H9 (cell line): Measurements from ENCODE around the gene NDUFA6. TPM values are rescaled to one million over a fixed set of nuclear protein-coding genes. Genes with fewer than 3 reads are reported as not detected.

Experiments
- DNase-seq: peaks from one replicate; pipeline ENCODE4 v3.0.0-alpha.2; 2017
- H2AFZ ChIP-seq: one replicate; pipeline ENCODE4 v1.6.1; 2013; ENCODE audit warnings: mild to moderate bottlenecking, low read length, control low read depth, moderate library complexity
- H2AK5ac ChIP-seq: 2 replicates; pipeline ENCODE4 v1.6.1; 2013; ENCODE audit warnings: low read length, control low read depth, mixed read lengths; ENCODE audit not compliant: insufficient read length
- H2BK120ac ChIP-seq: one replicate; pipeline ENCODE4 v1.6.1; 2013; ENCODE audit warnings: low read depth, mild to moderate bottlenecking, low read length, control low read depth, inconsistent platforms; ENCODE audit not compliant: poor library complexity, severe bottlenecking
- H2BK12ac ChIP-seq: 2 replicates; pipeline ENCODE4 v1.6.1; 2013; ENCODE audit warnings: low read length, control low read depth, mixed read lengths, low read depth; ENCODE audit not compliant: insufficient read length
- H2BK15ac ChIP-seq: 2 replicates; pipeline ENCODE4 v1.6.1; 2013; ENCODE audit warnings: low read depth, low read length, control low read depth
- H2BK20ac ChIP-seq: one replicate; pipeline ENCODE4 v1.6.1; 2013; ENCODE audit warnings: low read depth, mild to moderate bottlenecking, low read length, control low read depth, inconsistent platforms; ENCODE audit not compliant: poor library complexity, severe bottlenecking
- H2BK5ac ChIP-seq: 2 replicates; pipeline ENCODE4 v1.6.1; 2013; ENCODE audit warnings: low read length, control low read depth, mixed read lengths; ENCODE audit not compliant: insufficient read length
- H3K14ac ChIP-seq: 2 replicates; pipeline ENCODE4 v1.6.1; 2013; ENCODE audit warnings: low read length, control low read depth; ENCODE audit not compliant: insufficient read depth
- H3K18ac ChIP-seq: 2 replicates; pipeline ENCODE4 v1.6.1; 2013; ENCODE audit warnings: low read depth, mild to moderate bottlenecking, mixed read lengths, low read length, control low read depth; ENCODE audit not compliant: insufficient read length
- H3K23ac ChIP-seq: 2 replicates; pipeline ENCODE4 v1.6.1; 2013; ENCODE audit warnings: low read length, control low read depth, mixed read lengths, low read depth; ENCODE audit not compliant: insufficient read length
- H3K23me2 ChIP-seq: 2 replicates; pipeline ENCODE4 v1.6.1; 2013; ENCODE audit warnings: low read depth, mild to moderate bottlenecking, mixed read lengths, low read length, control low read depth; ENCODE audit not compliant: insufficient read length, poor library complexity, severe bottlenecking
- H3K27ac ChIP-seq: 2 replicates; pipeline ENCODE4 v1.5.1; 2013; ENCODE audit warnings: low read length, control low read depth, mixed read lengths, low read depth; ENCODE audit not compliant: insufficient read length
- H3K27me3 ChIP-seq: 2 replicates; pipeline ENCODE4 v1.6.1; 2013; ENCODE audit warnings: low read length, control low read depth, inconsistent platforms; ENCODE audit not compliant: insufficient read depth
- H3K4ac ChIP-seq: 2 replicates; pipeline ENCODE4 v1.6.1; 2013; ENCODE audit warnings: low read depth, mild to moderate bottlenecking, control low read depth, inconsistent platforms, low read length, moderate library complexity
- H3K4me1 ChIP-seq: 2 replicates; pipeline ENCODE4 v1.6.1; 2013; ENCODE audit warnings: low read length, control low read depth, inconsistent platforms; ENCODE audit not compliant: insufficient read depth
- H3K4me2 ChIP-seq: 2 replicates; pipeline ENCODE4 v1.6.1; 2013; ENCODE audit warnings: low read length, control low read depth, mixed read lengths; ENCODE audit not compliant: insufficient read length, insufficient read depth
- H3K56ac ChIP-seq: 2 replicates; pipeline ENCODE4 v1.6.1; 2013; ENCODE audit warnings: low read depth, mild to moderate bottlenecking, mixed read lengths, low read length, control low read depth; ENCODE audit not compliant: insufficient read length
- H3K79me1 ChIP-seq: 2 replicates; pipeline ENCODE4 v1.6.1; 2013; ENCODE audit warnings: low read depth, mild to moderate bottlenecking, moderate library complexity, low read length, control low read depth, inconsistent platforms; ENCODE audit not compliant: insufficient read depth, poor library complexity, severe bottlenecking
- H3K79me2 ChIP-seq: 2 replicates; pipeline ENCODE4 v1.6.1; 2013; ENCODE audit warnings: low read length, control low read depth, inconsistent platforms; ENCODE audit not compliant: insufficient read depth
- H3K9ac ChIP-seq: 2 replicates; pipeline ENCODE4 v1.6.1; 2013; ENCODE audit warnings: low read length, control low read depth, mixed read lengths; ENCODE audit not compliant: insufficient read length; ENCODE audit errors: extremely low read depth
- H3K9me3 ChIP-seq: one replicate; pipeline ENCODE4 v1.6.1; 2013; ENCODE audit warnings: low read depth, low read length, inconsistent platforms; ENCODE audit not compliant: control insufficient read depth
- H3T11ph ChIP-seq: one replicate; pipeline ENCODE4 v1.6.1; 2013; ENCODE audit warnings: mild to moderate bottlenecking, low read length, control low read depth, inconsistent platforms
- H4K20me1 ChIP-seq: one replicate; pipeline ENCODE4 v1.6.1; 2013; ENCODE audit not compliant: control insufficient read depth, insufficient read length, insufficient read depth
- H4K5ac ChIP-seq: 2 replicates; pipeline ENCODE4 v1.6.1; 2013; ENCODE audit warnings: low read depth, mild to moderate bottlenecking, mixed read lengths, low read length, control low read depth; ENCODE audit not compliant: insufficient read length
- H4K8ac ChIP-seq: replicated peaks from 2 replicates; pipeline ENCODE4 v1.6.1; 2013; ENCODE audit warnings: low read length, control low read depth, mixed read lengths, low read depth; ENCODE audit not compliant: insufficient read length
- H4K91ac ChIP-seq: 2 replicates; pipeline ENCODE4 v1.6.1; 2013; ENCODE audit warnings: low read depth, mild to moderate bottlenecking, moderate library complexity, mixed read lengths, low read length, control low read depth; ENCODE audit not compliant: insufficient read length
- H3K27ac Mint-ChIP-seq, 3 experiments: 2 replicates in 2 of 3; 3 replicates in 1 of 3; pipeline ENCODE4 v1.8.0; 2020 to 2021; ENCODE audit warnings: mixed read lengths in 3 of 3, mild to moderate bottlenecking in 1 of 3, moderate library complexity in 1 of 3
- H3K27me3 Mint-ChIP-seq: 2 replicates; pipeline ENCODE4 v1.8.0; 2021; ENCODE audit warnings: low read depth, mild to moderate bottlenecking, moderate library complexity, mixed read lengths
- H3K36me3 Mint-ChIP-seq, 3 experiments: 2 replicates in 2 of 3; 3 replicates in 1 of 3; pipeline ENCODE4 v1.8.0; 2020 to 2021; ENCODE audit warnings: low read depth in 3 of 3, mixed read lengths in 3 of 3; ENCODE audit not compliant: insufficient read depth in 1 of 3
- H3K4me1 Mint-ChIP-seq, 2 experiments: 2 replicates each; pipeline ENCODE4 v1.8.0; 2020; ENCODE audit warnings: mixed read lengths in 2 of 2
- H3K4me3 Mint-ChIP-seq, 2 experiments: 2 replicates in 1 of 2; 3 replicates in 1 of 2; pipeline ENCODE4 v1.8.0; 2020 to 2021; ENCODE audit warnings: mild to moderate bottlenecking in 2 of 2, mixed read lengths in 2 of 2, moderate library complexity in 1 of 2
- H3K9me3 Mint-ChIP-seq, 2 experiments: 2 replicates in 1 of 2; 3 replicates in 1 of 2; pipeline ENCODE4 v1.8.0; 2020; ENCODE audit warnings: mild to moderate bottlenecking in 2 of 2, mixed read lengths in 2 of 2, moderate library complexity in 1 of 2
- WGBS: extraction: QIAGEN DNeasy Blood & Tissue Kit; methylation state at CpG from one replicate; pipeline ENCODE4 v1.1.7; 2013; ENCODE audit warnings: missing lambda C conversion rate, low lambda C conversion rate, mixed read lengths; ENCODE audit not compliant: insufficient read length; ENCODE audit errors: extremely low coverage; 5-methylcytosine and 5-hydroxymethylcytosine counted together
- total RNA-seq: library from RNA; stranded (reverse); gene quantifications from 2 replicates; pipeline ENCODE4 v1.2.1, GENCODE V29; 2021
- TF ChIP-seq, protein P1 (sequence below): fragments of 200-600 bp; sonication (generic); conservative IDR thresholded peaks from 3 replicates; pipeline ENCODE4 v1.8.0; 2021; ENCODE audit warnings: antibody characterized with exemption, mild to moderate bottlenecking

NDUFA6 gene
- total RNA-seq, 1 experiment from 2014 or later = 91.7 TPM

DNA sequence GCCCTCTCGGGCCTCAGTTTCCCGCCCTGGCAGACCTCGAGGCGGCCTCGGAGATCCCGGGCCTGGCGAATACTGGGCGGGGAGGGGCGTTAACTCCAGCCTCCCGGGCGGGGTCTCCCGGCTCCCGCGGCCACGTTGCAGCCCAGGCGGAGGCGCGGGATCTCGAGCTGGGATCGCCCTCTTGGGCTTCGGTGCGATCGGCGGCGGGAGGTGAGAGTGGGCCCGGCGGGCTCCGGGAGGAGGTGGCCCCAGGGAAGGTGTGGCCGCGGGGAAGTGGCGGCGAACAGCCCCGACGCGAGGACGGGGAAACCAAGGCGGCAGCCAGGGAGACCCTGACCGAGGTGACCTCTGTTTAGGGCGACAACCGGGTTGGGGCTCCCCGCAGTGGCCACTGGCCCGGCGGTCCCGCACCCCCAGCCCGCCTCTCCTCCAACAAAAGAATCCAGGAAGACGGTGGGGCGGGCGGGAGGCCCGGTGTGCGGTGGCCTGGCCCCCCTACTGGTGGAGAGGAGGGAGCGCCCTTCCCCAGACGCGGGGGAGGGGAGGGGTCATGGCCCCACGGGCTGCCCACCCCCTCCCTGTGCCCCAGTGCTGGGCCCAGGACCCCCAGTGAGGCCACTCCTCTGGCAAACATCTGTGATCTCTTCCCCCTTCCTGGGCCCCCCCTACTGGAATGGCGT, 16.3 kb downstream of the NDUFA6 start, which contains the start of gene PHETA2:
TSS of gene PHETA2 (plus strand) at position 117 of the 680 bp plus-strand sequence. CDS start 3,046 bp downstream, outside the sequence.
- no peak within 1 kb of the TSS for H3K4ac ChIP-seq
- peak; percentile 48 for DNase-seq
- no peak within 1 kb of the TSS for H3T11ph ChIP-seq
- H3K56ac ChIP-seq = no peak within 1 kb of the TSS
- H3K27ac Mint-ChIP-seq = peak within 1 kb of the TSS in 1 of 3 experiments; percentile 10; a peak in 2 of 7 replicates
- no peaks in the 10 kb centered on the region for H3K79me1 ChIP-seq
- no peak within 1 kb of the TSS for H4K5ac ChIP-seq
- no peaks in the 10 kb centered on the region for H4K20me1 ChIP-seq
- H3K18ac ChIP-seq = peak within 1 kb of the TSS; percentile 72
- TF ChIP-seq, protein P1, sequence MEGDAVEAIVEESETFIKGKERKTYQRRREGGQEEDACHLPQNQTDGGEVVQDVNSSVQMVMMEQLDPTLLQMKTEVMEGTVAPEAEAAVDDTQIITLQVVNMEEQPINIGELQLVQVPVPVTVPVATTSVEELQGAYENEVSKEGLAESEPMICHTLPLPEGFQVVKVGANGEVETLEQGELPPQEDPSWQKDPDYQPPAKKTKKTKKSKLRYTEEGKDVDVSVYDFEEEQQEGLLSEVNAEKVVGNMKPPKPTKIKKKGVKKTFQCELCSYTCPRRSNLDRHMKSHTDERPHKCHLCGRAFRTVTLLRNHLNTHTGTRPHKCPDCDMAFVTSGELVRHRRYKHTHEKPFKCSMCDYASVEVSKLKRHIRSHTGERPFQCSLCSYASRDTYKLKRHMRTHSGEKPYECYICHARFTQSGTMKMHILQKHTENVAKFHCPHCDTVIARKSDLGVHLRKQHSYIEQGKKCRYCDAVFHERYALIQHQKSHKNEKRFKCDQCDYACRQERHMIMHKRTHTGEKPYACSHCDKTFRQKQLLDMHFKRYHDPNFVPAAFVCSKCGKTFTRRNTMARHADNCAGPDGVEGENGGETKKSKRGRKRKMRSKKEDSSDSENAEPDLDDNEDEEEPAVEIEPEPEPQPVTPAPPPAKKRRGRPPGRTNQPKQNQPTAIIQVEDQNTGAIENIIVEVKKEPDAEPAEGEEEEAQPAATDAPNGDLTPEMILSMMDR = peak; percentile 54
- no peak within 1 kb of the TSS for H4K8ac ChIP-seq
- no CpG with 5 or more reads among the region's 55 CpGs for WGBS
- H2AFZ ChIP-seq = no peak within 1 kb of the TSS
- no peak within 1 kb of the TSS for H3K27ac ChIP-seq
- no peak within 1 kb of the TSS for H2BK15ac ChIP-seq
- peak within 1 kb of the TSS; percentile 95 for H3K14ac ChIP-seq
- peaks cover 6% of the 10 kb centered on the region for H3K27me3 Mint-ChIP-seq
- H3K9me3 Mint-ChIP-seq = no peaks in the 10 kb centered on the region
- H3K4me1 Mint-ChIP-seq = peaks cover 30 to 34% of the 10 kb centered on the region in 2 experiments
- no peak within 1 kb of the TSS for H2BK5ac ChIP-seq
- no peak within 1 kb of the TSS for H3K9ac ChIP-seq
- no peaks in the 10 kb centered on the region for H3K9me3 ChIP-seq
- no peak within 1 kb of the TSS for H2AK5ac ChIP-seq
- no peaks in the 10 kb centered on the region for H3K4me1 ChIP-seq
- H2BK12ac ChIP-seq = no peak within 1 kb of the TSS
- no peak within 1 kb of the TSS for H4K91ac ChIP-seq
- no peaks in the 10 kb centered on the region for H3K79me2 ChIP-seq
- peak within 1 kb of the TSS in 1 of 2 experiments; percentile 27; a peak in 2 of 5 replicates for H3K4me3 Mint-ChIP-seq
- H3K4me2 ChIP-seq = no peak within 1 kb of the TSS
- H3K23me2 ChIP-seq = peaks cover 8% of the 10 kb centered on the region
- no peaks in the 10 kb centered on the region for H3K27me3 ChIP-seq
- no peak within 1 kb of the TSS for H2BK20ac ChIP-seq
- H3K36me3 Mint-ChIP-seq = no peaks in the 10 kb centered on the region; a peak in 1 of 7 replicates
- H2BK120ac ChIP-seq = no peak within 1 kb of the TSS
- no peak within 1 kb of the TSS for H3K23ac ChIP-seq
